ENCODE results near the gene UBA52.
"Not testable (repeated sequence)": the region's sequence is repeated elsewhere in the genome, so short reads cannot be mapped to it uniquely, and the experiment has no call there.

The UBA52 gene

DNA sequence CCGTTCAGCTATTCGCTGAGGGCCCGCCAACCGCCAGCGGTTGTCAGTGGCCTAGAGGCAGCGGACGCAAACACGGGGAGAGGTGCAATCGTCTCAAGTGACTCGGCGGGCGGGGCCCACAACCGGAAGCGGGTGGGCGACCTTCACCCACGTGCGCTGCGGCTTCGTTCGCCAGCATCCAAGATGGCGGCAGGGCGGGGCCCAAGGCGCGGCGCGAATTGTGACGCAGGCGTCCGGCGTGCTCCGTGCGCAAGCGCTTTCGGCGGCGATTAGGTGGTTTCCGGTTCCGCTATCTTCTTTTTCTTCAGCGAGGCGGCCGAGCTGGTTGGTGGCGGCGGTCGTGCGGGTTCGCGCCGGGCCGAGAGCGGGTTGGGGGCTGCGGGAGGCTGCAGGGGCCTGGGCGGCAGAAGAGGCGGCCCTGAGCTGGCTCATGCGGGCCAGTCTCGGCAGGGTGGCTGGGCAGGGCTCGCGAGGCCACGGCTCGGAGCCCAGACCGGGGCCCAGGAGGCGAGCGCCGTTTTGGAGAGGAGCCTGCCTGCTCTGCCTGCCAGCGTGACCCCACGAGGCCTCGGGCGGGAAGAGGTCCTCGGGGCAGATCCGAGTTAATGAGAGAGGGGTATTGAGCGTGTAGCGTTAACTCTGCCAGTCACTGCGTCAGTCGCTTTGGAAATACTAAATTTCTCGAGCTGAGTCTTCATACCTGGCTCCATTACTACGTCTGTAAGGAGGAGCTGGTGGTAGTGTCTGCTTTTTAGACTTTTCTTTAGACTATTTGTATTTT, at the start of gene UBA52:
Gene UBA52, plus strand, starts transcription at position 294 of the 781 bp plus-strand sequence. CDS start 1,444 bp downstream, outside the sequence.
- H3K4me3 ChIP-seq (ENCODE audit: low read length) = peak within 1 kb of the TSS; percentile 98
- TF ChIP-seq, protein P1, sequence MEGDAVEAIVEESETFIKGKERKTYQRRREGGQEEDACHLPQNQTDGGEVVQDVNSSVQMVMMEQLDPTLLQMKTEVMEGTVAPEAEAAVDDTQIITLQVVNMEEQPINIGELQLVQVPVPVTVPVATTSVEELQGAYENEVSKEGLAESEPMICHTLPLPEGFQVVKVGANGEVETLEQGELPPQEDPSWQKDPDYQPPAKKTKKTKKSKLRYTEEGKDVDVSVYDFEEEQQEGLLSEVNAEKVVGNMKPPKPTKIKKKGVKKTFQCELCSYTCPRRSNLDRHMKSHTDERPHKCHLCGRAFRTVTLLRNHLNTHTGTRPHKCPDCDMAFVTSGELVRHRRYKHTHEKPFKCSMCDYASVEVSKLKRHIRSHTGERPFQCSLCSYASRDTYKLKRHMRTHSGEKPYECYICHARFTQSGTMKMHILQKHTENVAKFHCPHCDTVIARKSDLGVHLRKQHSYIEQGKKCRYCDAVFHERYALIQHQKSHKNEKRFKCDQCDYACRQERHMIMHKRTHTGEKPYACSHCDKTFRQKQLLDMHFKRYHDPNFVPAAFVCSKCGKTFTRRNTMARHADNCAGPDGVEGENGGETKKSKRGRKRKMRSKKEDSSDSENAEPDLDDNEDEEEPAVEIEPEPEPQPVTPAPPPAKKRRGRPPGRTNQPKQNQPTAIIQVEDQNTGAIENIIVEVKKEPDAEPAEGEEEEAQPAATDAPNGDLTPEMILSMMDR (conservative IDR thresholded peaks at IDR 0.05; ENCODE audit: low read length) = no peak
- peak; percentile 95 for DNase-seq (ENCODE audit: low read depth)

DNA sequence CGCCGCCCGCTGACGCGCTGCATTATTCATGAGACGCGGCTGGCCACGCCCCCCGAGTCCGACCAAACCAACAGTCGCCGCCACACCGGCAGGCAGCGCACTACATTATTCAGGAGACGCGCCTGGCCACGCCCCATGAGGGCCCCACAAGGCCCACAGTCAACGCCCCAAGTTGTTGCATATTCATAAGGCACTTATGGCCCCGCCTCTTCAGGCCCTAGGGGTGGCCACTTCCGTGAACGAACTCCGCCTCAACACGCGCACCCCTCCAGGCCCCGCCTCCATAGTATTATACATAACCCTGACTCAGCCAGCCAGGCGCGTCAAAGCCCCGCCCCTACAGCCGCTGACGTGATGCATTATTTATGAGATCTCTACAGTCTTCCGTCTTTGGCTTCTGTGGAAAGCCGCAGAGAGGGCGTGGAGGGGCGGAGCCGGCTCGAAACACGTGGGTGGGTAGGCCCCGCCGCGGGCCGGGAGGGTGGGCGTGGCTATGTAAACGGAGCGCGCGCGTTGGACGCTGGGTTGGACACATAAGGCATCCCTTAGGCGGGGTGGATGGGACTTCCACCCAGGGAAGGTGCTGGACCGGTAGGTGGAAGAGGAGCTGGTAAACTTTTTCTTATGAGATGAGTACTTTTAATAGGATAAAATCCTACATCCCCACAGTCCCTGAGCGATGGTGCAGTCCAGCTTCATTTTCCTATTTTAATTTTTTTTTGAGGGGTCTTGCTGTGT, 49.4 kb upstream of the UBA52 start:
- peak; percentile 100 for DNase-seq (ENCODE audit: low read depth)
- H3K4me3 ChIP-seq (ENCODE audit: low read length) = peak overlapping the region; percentile 98
- TF ChIP-seq, protein P1 (conservative IDR thresholded peaks at IDR 0.05; ENCODE audit: low read length) = peak; percentile 28

DNA sequence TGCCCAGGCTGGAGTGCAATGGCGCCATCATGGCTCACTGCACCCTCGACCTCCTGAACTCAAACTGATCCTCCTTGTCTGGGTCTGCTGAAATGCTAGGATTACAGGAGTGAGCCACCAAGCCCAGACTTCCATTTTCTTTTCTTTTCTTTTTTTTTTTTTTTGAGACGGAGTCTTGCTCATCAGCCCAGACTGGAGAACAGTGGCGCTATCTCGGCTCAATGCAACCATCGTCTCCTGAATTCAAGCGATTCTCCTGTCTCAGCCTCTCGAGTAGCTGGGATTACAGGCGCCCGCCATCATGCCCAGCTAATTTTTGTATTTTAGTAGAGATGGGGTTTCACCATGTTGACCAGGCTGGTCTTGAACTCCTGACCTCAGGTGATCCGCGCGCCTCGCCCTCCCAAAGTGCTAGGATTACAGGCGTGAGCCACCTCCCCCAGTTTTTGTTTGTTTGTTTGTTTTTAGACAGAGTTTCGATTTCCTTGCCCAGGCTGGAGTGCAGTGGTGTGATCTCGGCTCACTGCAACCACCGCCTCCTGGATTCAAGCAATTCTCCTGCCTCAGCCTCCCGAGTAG, 48.7 kb upstream of the UBA52 start:
- H3K4me3 ChIP-seq (ENCODE audit: low read length) = peak overlapping the region; percentile 42
- DNase-seq (ENCODE audit: low read depth) = not testable (repeated sequence)

DNA sequence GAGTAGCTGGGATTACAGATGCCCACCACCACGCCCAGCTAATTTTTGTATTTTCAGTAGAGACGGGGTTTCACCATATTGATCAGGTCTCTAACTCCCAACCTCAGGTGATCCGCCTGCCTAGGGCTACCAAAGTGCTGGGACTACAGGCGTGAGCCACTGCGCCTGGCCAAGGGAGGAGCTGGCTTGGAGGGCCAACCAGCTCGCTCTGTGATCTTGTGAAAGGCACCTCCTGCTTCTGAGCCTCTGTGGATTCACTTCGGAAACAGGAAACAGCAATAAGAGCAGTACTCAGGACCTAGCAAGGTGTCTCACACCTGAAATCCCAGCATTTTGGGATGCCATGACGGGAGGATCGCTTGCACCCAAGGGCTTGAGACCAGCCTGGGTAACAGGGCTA, 47.8 kb upstream of the UBA52 start:
- DNase-seq (ENCODE audit: low read depth) = no peak
- no peak overlapping the region for H3K4me3 ChIP-seq (ENCODE audit: low read length)
- TF ChIP-seq, protein P1 (conservative IDR thresholded peaks at IDR 0.05; ENCODE audit: low read length) = no peak

DNA sequence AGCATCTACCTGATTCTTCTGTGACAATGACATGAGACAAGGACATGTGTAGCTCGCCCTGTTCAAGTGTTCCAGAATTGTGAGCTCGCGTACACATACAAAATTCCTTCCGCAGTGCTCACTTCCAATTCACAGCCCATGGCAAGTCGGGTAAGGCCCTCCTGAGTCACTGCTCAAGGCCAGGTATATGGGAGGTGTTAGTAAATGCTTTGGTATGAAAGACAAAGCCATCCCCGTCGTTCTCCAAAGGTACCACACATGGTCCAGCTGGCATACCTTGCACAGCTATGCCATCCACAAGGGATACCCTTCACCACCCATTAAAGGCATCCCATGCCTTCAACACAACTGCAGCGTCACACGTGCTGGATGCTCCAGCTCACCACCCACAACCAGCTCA, 45.3 kb upstream of the UBA52 start:
- no peak for DNase-seq (ENCODE audit: low read depth)
- no peak overlapping the region for H3K4me3 ChIP-seq (ENCODE audit: low read length)
- TF ChIP-seq, protein P1 (conservative IDR thresholded peaks at IDR 0.05; ENCODE audit: low read length) = no peak

DNA sequence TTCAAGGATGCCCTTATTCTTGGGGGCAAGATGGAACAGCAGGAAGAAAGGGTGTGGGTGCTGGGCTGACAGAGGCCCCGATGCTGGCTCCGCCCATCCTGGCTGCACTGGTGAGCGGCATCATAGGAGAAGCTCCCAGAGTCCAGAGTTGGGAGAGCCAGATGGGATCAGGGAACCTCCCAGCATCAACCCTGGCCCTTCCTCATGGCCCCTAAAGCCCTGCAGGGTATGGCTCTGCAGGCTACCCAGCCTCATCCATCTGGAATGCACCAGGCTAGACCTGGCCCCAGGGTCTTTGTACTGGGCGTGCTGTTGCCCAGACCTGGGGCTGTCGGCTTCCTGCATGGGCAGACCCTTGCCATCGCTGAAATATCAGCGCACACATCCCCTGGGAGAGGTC, 41.9 kb upstream of the UBA52 start:
- TF ChIP-seq, protein P1 (conservative IDR thresholded peaks at IDR 0.05; ENCODE audit: low read length) = no peak
- DNase-seq (ENCODE audit: low read depth) = no peak
- no peak overlapping the region for H3K4me3 ChIP-seq (ENCODE audit: low read length)

DNA sequence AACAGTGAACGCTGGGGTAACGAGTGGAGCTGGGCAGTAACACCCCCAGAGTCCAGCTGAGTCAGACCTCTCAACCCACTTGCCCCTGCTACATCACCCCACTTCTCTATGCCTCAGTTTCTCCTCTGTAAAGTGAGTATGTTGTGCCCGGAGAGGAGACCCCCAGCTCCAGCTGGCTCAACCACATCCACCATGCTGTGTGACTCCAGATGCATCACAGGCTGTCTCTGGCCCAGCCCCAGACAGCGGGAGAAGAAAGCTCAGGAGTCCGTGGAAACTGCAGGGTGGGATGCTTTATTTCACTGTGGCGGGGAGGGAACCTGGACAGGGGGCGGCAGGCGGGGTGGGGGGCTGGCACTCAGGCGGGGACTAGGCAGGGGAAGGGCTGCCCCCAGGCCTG, 40.2 kb upstream of the UBA52 start:
- TF ChIP-seq, protein P1 (conservative IDR thresholded peaks at IDR 0.05; ENCODE audit: low read length) = no peak
- no peak for DNase-seq (ENCODE audit: low read depth)
- H3K4me3 ChIP-seq (ENCODE audit: low read length) = no peak overlapping the region

Data from AG10803 (cell line).